A549 (cell line): ENCODE measurements around the gene ADAMTS10. TPM values are rescaled to one million over a fixed set of nuclear protein-coding genes. Genes with fewer than 3 reads are reported as not detected.

Experiments
- ATAC-seq, 2 experiments: fragments of 200-7000 bp in 1 of 2; fragments of >200 bp in 1 of 2; cut with Nextera tagmentation in 1 of 2; cut with Tn5 transposase in 1 of 2; 3 replicates each; pipeline versions ENCODE4 v1.8.0 to v1.9.1; 2018 to 2020; ENCODE audit warnings: mild to moderate bottlenecking in 1 of 2, moderate library complexity in 1 of 2
- CTCF ChIA-PET: fragments of 300-600 bp; sonication (Branson Sonifier 250); formaldehyde crosslinking; extraction: SDS; loops from one replicate; lab custom pipeline; 2021; ENCODE audit warnings: antibody characterized with exemption, inconsistent platforms; lab: Yijun Ruan, JAX
- POLR2A ChIA-PET: fragments of 350-600 bp; formaldehyde crosslinking; extraction: SDS; loops from one replicate; lab custom pipeline; 2021; ENCODE audit warnings: antibody characterized with exemption, inconsistent platforms; lab: Yijun Ruan, JAX
- DNase-seq, 2 experiments: peaks; one replicate each; pipeline versions ENCODE4 v3.0.0 to v3.0.0-alpha.2; 2011 to 2016; ENCODE audit warnings: low read depth in 1 of 2, low spot score in 1 of 2
- FAIRE-seq: peaks from 2 replicates; lab custom pipeline; 2011; peaks lifted over from hg19 to GRCh38; lab: Jason Lieb, UNC
- H3K27ac ChIP-seq, 2 experiments: fragments of >200 bp; sonication (Bioruptor Twin); formaldehyde crosslinking; 3 replicates each; pipeline ENCODE4 v1.5.1; 2016 to 2017
- H3K4me1 ChIP-seq: fragments of >200 bp; sonication (Bioruptor Twin); formaldehyde crosslinking; 3 replicates; pipeline ENCODE4 v1.6.1; 2016
- H3K4me2 ChIP-seq: fragments of >200 bp; sonication (Bioruptor Twin); formaldehyde crosslinking; 3 replicates; pipeline ENCODE4 v1.6.1; 2016
- H3K4me3 ChIP-seq: fragments of >200 bp; sonication (Bioruptor Twin); formaldehyde crosslinking; 3 replicates; pipeline ENCODE4 v1.5.1; 2016
- H3K9me3 ChIP-seq: fragments of >200 bp; sonication (Bioruptor Twin); formaldehyde crosslinking; 3 replicates; pipeline ENCODE4 v1.6.1; 2016
- BHLHE40 ChIP-seq: IDR thresholded peaks from 2 replicates; pipeline ENCODE4 v1.6.1; 2012; ENCODE audit warnings: low read depth, low read length, inconsistent platforms
- CEBPB ChIP-seq, 2 experiments: fragments of >200 bp in 1 of 2; sonication (Bioruptor Twin) in 1 of 2; formaldehyde crosslinking in 1 of 2; IDR thresholded peaks; 2 replicates each; pipeline ENCODE4 v1.6.1; 2012 to 2016
- CHD2 ChIP-seq: fragments of 150-350 bp; IDR thresholded peaks from 2 replicates; pipeline ENCODE4 v1.6.1; 2014; ENCODE audit warnings: low read length; ENCODE audit not compliant: partially characterized antibody
- CHD4 ChIP-seq: fragments of 200-600 bp; sonication (generic); IDR thresholded peaks from 2 replicates; pipeline ENCODE4 v1.6.1; 2016; ENCODE audit warnings: antibody characterized with exemption, mild to moderate bottlenecking, borderline replicate concordance
- CTCF ChIP-seq: fragments of >200 bp; sonication (Bioruptor Twin); formaldehyde crosslinking; IDR thresholded peaks from 3 replicates; pipeline ENCODE4 v1.5.1; 2016
- EHF ChIP-seq: fragments of 250-450 bp; sonication (Bioruptor Pico); IDR thresholded peaks from 2 replicates; pipeline ENCODE4 v1.5.0; 2020; ENCODE audit warnings: mild to moderate bottlenecking
- EP300 ChIP-seq, 2 experiments: fragments of >200 bp; sonication (Bioruptor Twin); formaldehyde crosslinking; IDR thresholded peaks; 2 replicates in 1 of 2; 3 replicates in 1 of 2; pipeline ENCODE4 v1.6.1; 2016 to 2017
- FOSL2 ChIP-seq, 2 experiments: fragments of 450-650 bp in 1 of 2; fragments of >200 bp in 1 of 2; sonication (Bioruptor Twin) in 1 of 2; formaldehyde crosslinking; IDR thresholded peaks; 2 replicates each; pipeline versions ENCODE4 v1.5.0 to v1.6.1; 2016 to 2020; ENCODE audit warnings: mild to moderate bottlenecking in 1 of 2, moderate library complexity in 1 of 2
- GATA3 ChIP-seq: IDR thresholded peaks from 2 replicates; pipeline ENCODE4 v1.6.1; 2012; ENCODE audit warnings: borderline replicate concordance
- HES2 ChIP-seq: fragments of >200 bp; sonication (Bioruptor Twin); formaldehyde crosslinking; IDR thresholded peaks from 2 replicates; pipeline ENCODE4 v1.6.1; 2016
- HEYL ChIP-seq: fragments of 250-450 bp; sonication (Bioruptor Pico); IDR thresholded peaks from 2 replicates; pipeline ENCODE4 v1.8.0; 2021; ENCODE audit warnings: mild to moderate bottlenecking, moderate library complexity
- HOXB13 ChIP-seq: fragments of 250-450 bp; sonication (Bioruptor Pico); IDR thresholded peaks from 2 replicates; pipeline ENCODE4 v1.5.0; 2020; ENCODE audit warnings: low read depth, mild to moderate bottlenecking, moderate library complexity
- JUN ChIP-seq, 2 experiments: fragments of >200 bp; sonication (Bioruptor Twin); formaldehyde crosslinking; IDR thresholded peaks; 2 replicates in 1 of 2; 3 replicates in 1 of 2; pipeline ENCODE4 v1.6.1; 2016 to 2017
- KDM1A ChIP-seq: fragments of 200-600 bp; sonication (generic); IDR thresholded peaks from 2 replicates; pipeline ENCODE4 v1.6.1; 2016; ENCODE audit warnings: low read depth, mild to moderate bottlenecking
- MAX ChIP-seq: IDR thresholded peaks from 2 replicates; pipeline ENCODE4 v1.6.1; 2012
- PBX3 ChIP-seq: IDR thresholded peaks from 2 replicates; pipeline ENCODE4 v1.6.1; 2012
- RAD21 ChIP-seq, 2 experiments: fragments of >200 bp in 1 of 2; sonication (Bioruptor Twin) in 1 of 2; formaldehyde crosslinking in 1 of 2; IDR thresholded peaks in 1 of 2; conservative IDR thresholded peaks in 1 of 2; 2 replicates in 1 of 2; 3 replicates in 1 of 2; pipeline ENCODE4 v1.6.1; 2012 to 2018; ENCODE audit warnings: inconsistent platforms in 1 of 2
- RARB ChIP-seq: fragments of 250-450 bp; sonication (Bioruptor Pico); IDR thresholded peaks from 2 replicates; pipeline ENCODE4 v1.8.0; 2021; ENCODE audit warnings: mild to moderate bottlenecking, moderate library complexity
- RFX5 ChIP-seq: fragments of 450-650 bp; IDR thresholded peaks from 2 replicates; pipeline ENCODE4 v1.7.1; 2014; ENCODE audit warnings: antibody characterized with exemption, mild to moderate bottlenecking, moderate library complexity
- ZC3H11A ChIP-seq: fragments of 450-650 bp; IDR thresholded peaks from 2 replicates; pipeline ENCODE4 v1.6.1; 2014; ENCODE audit warnings: antibody characterized with exemption, mild to moderate bottlenecking
- ZSCAN20 ChIP-seq: fragments of 250-450 bp; sonication (Bioruptor Pico); IDR thresholded peaks from 2 replicates; pipeline ENCODE4 v1.8.0; 2022; ENCODE audit warnings: mild to moderate bottlenecking, moderate library complexity
- WGBS: methylation state at CpG from one replicate; pipeline ENCODE4 v1.1.6; 2017; ENCODE audit errors: missing lambda C conversion rate; 5-methylcytosine and 5-hydroxymethylcytosine counted together
- polyA plus RNA-seq, 4 experiments: library from polyadenylated mRNA; depleted of rRNA in 3 of 4; stranded (reverse); fragments of >200 nt; fragmentation: RNase III in 1 of 4; extraction: RNeasy Plus Mini Kit Qiagen cat#74134 plus additional on column Dnase treatment in 1 of 4; gene quantifications; 2 replicates in 3 of 4; 3 replicates in 1 of 4; pipeline ENCODE4 v1.2.3, GENCODE V29; 2011 to 2017

ADAMTS10 gene
- polyA plus RNA-seq, 2 of the 4 experiments (the other 2 are of a cell fraction) = 26.7 to 49.3 TPM

- Histone ChIP-seq H3K27ac (peak overlapping the region; percentile 94 to 98; a peak in 5 of 6 replicates), H3K9me3 (peaks cover 21% of the 10 kb centered on the region), H3K4me2 (no peak overlapping the region), H3K4me1 (peaks cover 31% of the 10 kb centered on the region), H3K4me3 (no peak overlapping the region)
- FAIRE-seq (no peak), DNase-seq (no peak), ATAC-seq (no peak)
- POLR2A ChIA-PET = no interaction called here
- WGBS = 91% methylated on average over 3 of the region's 5 CpGs
- CTCF ChIA-PET = interaction anchor here (1.0 to 2.9 kb wide), 8 partner anchors 11 to 63 kb away, joined by 3 to 10 read pairs (median 5); no protein-coding TSS in a partner anchor
- TF ChIP-seq HES2 = no peak
- TF ChIP-seq BHLHE40 = no peak
- no peak for TF ChIP-seq ZSCAN20
- no peak for TF ChIP-seq CHD2
- no peak for TF ChIP-seq RAD21 (conservative IDR thresholded peaks at IDR 0.05 in 1 of 2, IDR thresholded peaks at IDR 0.05 in 1 of 2)
- no peak for TF ChIP-seq HOXB13 (CRISPR knock-in tag)
These were observed 32.0 kb upstream of the ADAMTS10 start for GRCh38 chr19:8642561-8642960.

- Histone ChIP-seq H3K4me2 (no peak overlapping the region), H3K4me1 (peaks cover 36% of the 10 kb centered on the region), H3K4me3 (no peak overlapping the region), H3K27ac (peak overlapping the region; percentile 94 to 98), H3K9me3 (peaks cover 21% of the 10 kb centered on the region)
- WGBS = 67% methylated on average over 4 of the region's 4 CpGs
- CTCF ChIA-PET = interaction anchor here (0.7 to 2.9 kb wide), 14 partner anchors 10 to 64 kb away, joined by 3 to 10 read pairs (median 4); partner anchors contain the start of genes MYO1F and NFILZ
- ATAC-seq (no peak), DNase-seq (peak; percentile 38 to 68), FAIRE-seq (no peak)
- peak in 1 of 2 experiments; percentile 58; a peak in 3 of 5 replicates for TF ChIP-seq RAD21 (conservative IDR thresholded peaks at IDR 0.05 in 1 of 2, IDR thresholded peaks at IDR 0.05 in 1 of 2)
- 0 out of 3 replicates have a peak, but pooled peaks have one; percentile 14 for TF ChIP-seq CTCF
- no peak for TF ChIP-seq KDM1A
- no peak for TF ChIP-seq HOXB13 (CRISPR knock-in tag)
- TF ChIP-seq HEYL (CRISPR knock-in tag) = no peak
- TF ChIP-seq ZC3H11A = no peak
- POLR2A ChIA-PET = no interaction called here
These were observed 31.5 kb upstream of the ADAMTS10 start for GRCh38 chr19:8641908-8642547.

GRCh38 chr19:8641221-8641907 is 30.8 kb upstream of the ADAMTS10 start:
- no peak for TF ChIP-seq RARB (CRISPR knock-in tag)
- peak; percentile 90; the same call in 1 of the 2 replicates for TF ChIP-seq CHD4
- TF ChIP-seq KDM1A = peak; percentile 38
- TF ChIP-seq, all 56 proteins: peak for 2
- DNase-seq (no peak), ATAC-seq (no peak), FAIRE-seq (no peak)
- H3K4me2 ChIP-seq = peak overlapping the region; percentile 77
- H3K4me1 ChIP-seq = peaks cover 40% of the 10 kb centered on the region
- peaks cover 21% of the 10 kb centered on the region for H3K9me3 ChIP-seq
- peak overlapping the region; percentile 94 to 98 for H3K27ac ChIP-seq
- ChIA-PET CTCF (interaction anchor here (0.7 to 2.9 kb wide), 13 partner anchors 10 to 63 kb away, joined by 3 to 10 read pairs (median 4); partner anchors contain the start of genes MYO1F and NFILZ), POLR2A (no interaction called here)
- H3K4me3 ChIP-seq = peak overlapping the region; percentile 17; the same call in 1 of the 3 replicates
- 42% methylated on average over 2 of the region's 2 CpGs for WGBS

- peak overlapping the region; percentile 77 for H3K4me2 ChIP-seq
- ChIA-PET CTCF (interaction anchor here (1.1 to 2.7 kb wide), 2 partner anchors 14 to 53 kb away, joined by 4 to 10 read pairs; no protein-coding TSS in a partner anchor), POLR2A (interaction anchor here (0.8 to 1.5 kb wide), 2 partner anchors 10 to 25 kb away, joined by 3 to 5 read pairs; partner anchors contain the start of gene NFILZ)
- H3K27ac ChIP-seq = peak overlapping the region; percentile 94 to 98
- ATAC-seq = peak; percentile 73 to 74
- DNase-seq = peak; percentile 76 to 97
- peak overlapping the region; percentile 17; the same call in 1 of the 3 replicates for H3K4me3 ChIP-seq
- H3K4me1 ChIP-seq = peaks cover 44% of the 10 kb centered on the region
- peak; percentile 76 for FAIRE-seq
- peaks cover 21% of the 10 kb centered on the region for H3K9me3 ChIP-seq
- WGBS = 4% methylated on average over 12 of the region's 12 CpGs
- TF ChIP-seq HES2 (peak; percentile 90), RFX5 (no peak), CEBPB (IDR thresholded peaks at IDR 0.05) (peak; percentile 96 to 98), EP300 (IDR thresholded peaks at IDR 0.05) (peak; percentile 86 to 94; a peak in 4 of 5 replicates), GATA3 (peak; percentile 66; the same call in 1 of the 2 replicates), CHD4 (0 out of 2 replicates have a peak, but pooled peaks have one; percentile 23), HOXB13 (CRISPR knock-in tag) (no peak), JUN (IDR thresholded peaks at IDR 0.05) (peak; percentile 84 to 88), MAX (peak; percentile 49), EHF (CRISPR knock-in tag) (peak; percentile 33; the same call in 1 of the 2 replicates), KDM1A (peak; percentile 71; the same call in 1 of the 2 replicates), FOSL2 (IDR thresholded peaks at IDR 0.05) (no peak), FOSL2 (CRISPR knock-in tag; IDR thresholded peaks at IDR 0.05) (peak; percentile 66), PBX3 (peak; percentile 21; the same call in 1 of the 2 replicates), HEYL (CRISPR knock-in tag) (peak; percentile 71; the same call in 1 of the 2 replicates)
These were observed 30.0 kb upstream of the ADAMTS10 start for GRCh38 chr19:8640402-8641004.
